Body of pancreas (tissue), 4 donors: ENCODE results near the gene TACC3.

Experiments used
- CTCF ChIP-seq, 7 experiments: fragments of 450-650 bp in 4 of 7; fragments of 200-600 bp in 3 of 7; sonication (generic) in 3 of 7; IDR thresholded peaks; one replicate each; pipeline ENCODE4 v1.5.1; 2016 to 2019; ENCODE audit warnings: antibody characterized with exemption in 7 of 7
- POLR2A ChIP-seq, 3 donors: fragments of 450-650 bp; IDR thresholded peaks; one replicate each; pipeline ENCODE4 v1.6.1; 2016; ENCODE audit warnings: antibody characterized with exemption in 3 of 3, mild to moderate bottlenecking in 2 of 3

DNA sequence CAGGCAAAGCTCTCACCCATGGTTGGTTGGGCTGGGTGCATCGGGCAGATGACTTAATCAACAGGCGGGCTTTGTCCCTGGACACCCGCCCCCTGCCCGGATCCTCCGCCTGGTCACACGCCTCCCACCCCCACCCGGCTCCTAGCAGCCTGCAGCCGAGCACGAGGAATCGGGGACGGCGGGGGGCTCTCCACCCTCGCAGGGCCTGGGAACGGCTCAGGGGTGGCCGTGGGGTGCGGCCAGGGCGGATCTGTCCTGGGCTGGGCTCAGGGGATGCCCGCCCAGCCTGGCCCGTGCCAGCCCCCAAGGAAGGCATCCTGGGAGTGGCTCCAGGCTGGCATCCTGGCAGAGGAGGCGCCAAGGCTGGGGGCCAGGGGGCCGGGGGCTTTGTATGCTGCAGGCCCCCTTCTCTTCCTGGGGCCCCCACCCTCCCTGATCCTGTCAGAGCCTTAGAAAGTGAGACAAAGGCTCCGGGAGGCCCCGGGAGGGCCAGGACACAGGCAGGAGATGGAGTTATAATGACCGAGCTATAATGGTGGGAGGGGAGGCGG is 39.3 kb downstream of the TACC3 start:
- TF ChIP-seq CTCF (IDR thresholded peaks at IDR 0.05): no peak
- TF ChIP-seq POLR2A (IDR thresholded peaks at IDR 0.05): no peak
